Vagina (tissue), 2 donors: ENCODE results near the gene CETN2.

ENCODE experiments used
- POLR2A ChIP-seq, 2 donors: fragments of 450-650 bp; IDR thresholded peaks; one replicate each; pipeline ENCODE4 v1.6.1; 2017; ENCODE audit warnings: antibody characterized with exemption in 2 of 2, mild to moderate bottlenecking in 2 of 2, moderate library complexity in 2 of 2
- TF ChIP-seq, protein P1 (sequence below), 3 experiments: fragments of 450-650 bp in 2 of 3; fragments of 200-600 bp in 1 of 3; sonication (generic) in 1 of 3; IDR thresholded peaks; one replicate each; pipeline ENCODE4 v1.5.1; 2017 to 2019; ENCODE audit warnings: antibody characterized with exemption in 3 of 3, mild to moderate bottlenecking in 2 of 3, moderate library complexity in 2 of 3

DNA sequence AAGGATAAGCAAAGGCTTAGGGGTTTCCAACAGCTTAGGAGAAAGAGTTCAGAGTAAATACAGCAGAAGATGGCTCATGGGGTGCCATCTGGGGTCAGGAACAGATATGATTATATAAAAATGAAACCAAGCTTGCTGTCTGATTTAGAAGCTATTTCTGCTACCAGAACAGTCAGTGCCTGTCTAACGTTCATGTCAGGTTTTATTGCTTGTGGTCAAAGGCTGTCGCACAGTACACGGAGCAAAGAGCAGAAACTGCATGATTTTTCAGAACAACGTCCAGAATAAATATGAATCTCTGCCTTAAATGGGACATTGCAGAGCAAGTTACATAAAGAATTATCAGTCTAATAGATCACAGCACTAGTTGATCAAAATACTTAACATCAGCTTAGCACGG, 17.4 kb downstream of the CETN2 start:
- TF ChIP-seq POLR2A (IDR thresholded peaks at IDR 0.05), result no peak
- TF ChIP-seq, protein P1, sequence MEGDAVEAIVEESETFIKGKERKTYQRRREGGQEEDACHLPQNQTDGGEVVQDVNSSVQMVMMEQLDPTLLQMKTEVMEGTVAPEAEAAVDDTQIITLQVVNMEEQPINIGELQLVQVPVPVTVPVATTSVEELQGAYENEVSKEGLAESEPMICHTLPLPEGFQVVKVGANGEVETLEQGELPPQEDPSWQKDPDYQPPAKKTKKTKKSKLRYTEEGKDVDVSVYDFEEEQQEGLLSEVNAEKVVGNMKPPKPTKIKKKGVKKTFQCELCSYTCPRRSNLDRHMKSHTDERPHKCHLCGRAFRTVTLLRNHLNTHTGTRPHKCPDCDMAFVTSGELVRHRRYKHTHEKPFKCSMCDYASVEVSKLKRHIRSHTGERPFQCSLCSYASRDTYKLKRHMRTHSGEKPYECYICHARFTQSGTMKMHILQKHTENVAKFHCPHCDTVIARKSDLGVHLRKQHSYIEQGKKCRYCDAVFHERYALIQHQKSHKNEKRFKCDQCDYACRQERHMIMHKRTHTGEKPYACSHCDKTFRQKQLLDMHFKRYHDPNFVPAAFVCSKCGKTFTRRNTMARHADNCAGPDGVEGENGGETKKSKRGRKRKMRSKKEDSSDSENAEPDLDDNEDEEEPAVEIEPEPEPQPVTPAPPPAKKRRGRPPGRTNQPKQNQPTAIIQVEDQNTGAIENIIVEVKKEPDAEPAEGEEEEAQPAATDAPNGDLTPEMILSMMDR (IDR thresholded peaks at IDR 0.05), result no peak
